Choroid plexus epithelial cell (primary cell): ENCODE results near the gene ALOX5.

Source experiments
- DNase-seq: peaks from one replicate; pipeline ENCODE4 v3.0.0-alpha.2; 2010; ENCODE audit warnings: low read depth
- H3K4me3 ChIP-seq: 2 replicates; pipeline ENCODE4 v1.5.1; 2011; ENCODE audit warnings: low read depth, mild to moderate bottlenecking, control low read depth, low read length, moderate library complexity
- TF ChIP-seq, protein P1 (sequence below): conservative IDR thresholded peaks from 2 replicates; pipeline ENCODE4 v1.5.1; 2011; ENCODE audit warnings: low read depth, mild to moderate bottlenecking, control low read depth, inconsistent platforms, low read length, moderate library complexity

The ALOX5 gene

DNA sequence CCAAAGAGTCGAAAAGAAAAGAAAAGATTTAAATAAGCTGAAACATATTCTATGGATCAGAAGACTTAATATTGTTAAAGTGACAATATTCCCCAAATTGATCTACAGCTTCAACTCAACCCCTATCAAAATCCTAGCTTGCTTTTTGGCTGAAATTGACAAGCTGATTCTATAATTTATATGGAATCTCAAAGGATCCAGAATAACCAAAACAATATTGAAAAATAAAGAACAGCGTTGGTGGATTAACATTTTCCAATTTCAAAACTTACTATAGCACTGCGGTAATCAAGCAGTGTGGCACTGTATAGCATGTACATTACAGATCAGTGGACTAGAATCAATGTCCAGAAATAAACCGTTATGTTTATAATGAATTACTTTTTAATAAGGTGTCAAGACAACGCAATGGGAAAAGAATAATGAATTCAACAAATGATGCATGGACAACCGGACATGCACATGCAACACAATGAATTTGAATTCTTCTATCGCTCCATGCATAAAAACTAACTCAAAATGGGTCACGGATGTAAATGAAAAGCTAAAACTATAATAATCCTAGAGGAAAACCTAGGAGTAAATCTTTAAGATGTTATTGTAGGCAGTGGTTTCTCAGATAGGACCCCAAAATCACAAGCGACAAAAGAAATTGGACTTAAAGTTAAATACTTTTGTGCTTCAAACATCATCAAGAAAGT lies 1.6 kb upstream of the ALOX5 start:
- DNase-seq: no peak
- TF ChIP-seq, protein P1, sequence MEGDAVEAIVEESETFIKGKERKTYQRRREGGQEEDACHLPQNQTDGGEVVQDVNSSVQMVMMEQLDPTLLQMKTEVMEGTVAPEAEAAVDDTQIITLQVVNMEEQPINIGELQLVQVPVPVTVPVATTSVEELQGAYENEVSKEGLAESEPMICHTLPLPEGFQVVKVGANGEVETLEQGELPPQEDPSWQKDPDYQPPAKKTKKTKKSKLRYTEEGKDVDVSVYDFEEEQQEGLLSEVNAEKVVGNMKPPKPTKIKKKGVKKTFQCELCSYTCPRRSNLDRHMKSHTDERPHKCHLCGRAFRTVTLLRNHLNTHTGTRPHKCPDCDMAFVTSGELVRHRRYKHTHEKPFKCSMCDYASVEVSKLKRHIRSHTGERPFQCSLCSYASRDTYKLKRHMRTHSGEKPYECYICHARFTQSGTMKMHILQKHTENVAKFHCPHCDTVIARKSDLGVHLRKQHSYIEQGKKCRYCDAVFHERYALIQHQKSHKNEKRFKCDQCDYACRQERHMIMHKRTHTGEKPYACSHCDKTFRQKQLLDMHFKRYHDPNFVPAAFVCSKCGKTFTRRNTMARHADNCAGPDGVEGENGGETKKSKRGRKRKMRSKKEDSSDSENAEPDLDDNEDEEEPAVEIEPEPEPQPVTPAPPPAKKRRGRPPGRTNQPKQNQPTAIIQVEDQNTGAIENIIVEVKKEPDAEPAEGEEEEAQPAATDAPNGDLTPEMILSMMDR: no peak
- no peak overlapping the region for H3K4me3 ChIP-seq

DNA sequence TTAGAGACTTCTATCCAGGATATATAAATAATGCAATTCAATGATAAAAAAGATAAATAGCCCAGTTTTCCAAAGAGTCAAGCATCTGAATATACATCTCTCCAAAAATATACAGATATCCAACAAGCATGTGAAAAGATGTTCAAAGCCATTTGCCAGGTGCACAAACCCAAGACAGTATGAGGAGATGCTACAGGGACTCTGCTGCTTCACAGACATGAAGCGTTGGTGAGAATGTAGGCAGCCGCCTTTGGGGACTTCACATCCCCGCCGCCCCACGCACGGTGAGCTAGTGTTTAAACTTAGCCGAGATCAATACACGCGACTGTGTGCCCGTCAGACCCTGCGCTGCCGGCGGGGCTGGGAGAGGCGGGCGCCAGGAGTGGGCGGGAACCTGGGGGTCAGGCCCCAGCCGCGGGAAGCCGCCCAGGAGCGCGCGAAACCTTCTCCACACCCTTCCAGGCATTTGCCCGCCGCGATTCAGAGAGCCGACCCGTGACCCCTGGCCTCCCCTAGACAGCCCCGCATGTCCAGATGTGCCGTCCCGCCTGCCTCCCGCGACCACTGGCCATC lies 927 bp upstream of the ALOX5 start:
- H3K4me3 ChIP-seq: no peak overlapping the region
- TF ChIP-seq, protein P1: no peak
- DNase-seq: no peak

- no peak for DNase-seq
- TF ChIP-seq, protein P1: no peak
- H3K4me3 ChIP-seq: peak overlapping the region; percentile 20
These were observed 485 bp downstream of the ALOX5 start for GRCh38 chr10:45374350-45375052.

DNA sequence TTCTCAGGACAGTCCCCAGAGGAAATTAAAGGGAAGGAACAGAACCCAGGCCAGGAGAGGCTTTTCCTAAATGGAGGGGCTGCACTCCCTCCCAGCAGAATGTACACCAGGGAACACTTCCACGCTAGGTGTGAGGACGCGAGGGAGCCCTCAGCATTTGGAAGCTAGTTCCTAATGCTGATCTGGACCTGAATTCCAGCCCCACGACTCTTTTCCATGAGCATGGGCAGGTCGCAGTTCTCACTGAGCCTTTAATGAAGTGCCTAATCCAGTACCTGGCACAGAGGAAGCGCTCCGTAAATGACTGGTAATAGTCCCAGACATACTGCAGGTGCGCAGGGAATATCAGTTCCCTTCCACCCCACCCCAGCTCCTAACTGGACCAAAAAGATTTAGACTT lies 1.1 kb downstream of the ALOX5 start:
- no peak overlapping the region for H3K4me3 ChIP-seq
- no peak for DNase-seq
- TF ChIP-seq, protein P1: no peak

DNA sequence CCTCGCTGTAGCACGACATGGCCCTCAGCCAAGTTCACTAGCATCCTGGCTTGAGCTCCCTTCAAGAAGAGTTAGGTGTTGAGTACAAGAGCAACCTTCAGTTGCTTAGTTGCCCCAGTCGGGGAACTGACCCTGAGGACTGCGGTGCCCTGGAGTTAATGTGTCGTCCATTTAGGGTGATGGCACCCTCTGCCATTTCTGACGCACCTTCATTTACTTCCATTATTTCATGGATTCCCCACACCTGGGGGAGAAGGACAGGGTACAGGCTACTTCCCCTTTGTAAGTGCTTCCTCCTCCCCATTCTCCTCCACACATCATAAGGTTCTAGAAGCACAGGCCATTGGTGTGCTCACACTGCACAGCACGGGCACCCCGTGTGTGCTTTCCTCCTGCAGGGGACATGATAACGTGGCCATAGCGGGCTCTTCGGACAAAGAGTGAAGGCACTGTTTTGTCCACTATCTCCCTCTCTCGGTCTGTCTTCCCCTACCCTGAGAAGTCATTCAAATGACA lies 1.8 kb downstream of the ALOX5 start:
- TF ChIP-seq, protein P1: no peak
- H3K4me3 ChIP-seq: no peak overlapping the region
- DNase-seq: no peak

DNA sequence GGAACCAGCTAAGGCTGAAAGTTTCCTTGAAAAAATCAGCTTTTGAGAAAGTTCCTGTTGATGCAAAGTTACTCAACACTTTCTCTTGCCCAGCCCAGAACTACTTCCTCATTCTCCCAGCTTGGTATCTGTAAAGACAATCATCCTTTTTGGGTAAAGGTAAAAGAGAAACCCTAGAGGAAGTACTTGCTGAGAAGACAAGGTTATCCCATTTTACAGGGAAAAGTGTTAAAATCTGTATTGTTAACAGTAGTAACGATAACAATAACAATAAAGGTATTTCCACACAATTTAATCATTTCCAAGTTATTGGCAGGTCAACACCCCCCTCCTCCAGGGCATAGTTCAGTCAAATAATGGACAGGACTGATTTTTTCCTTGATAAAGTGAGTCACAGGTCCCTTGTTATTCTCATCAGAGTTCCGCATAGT lies 2.4 kb downstream of the ALOX5 start:
- H3K4me3 ChIP-seq: no peak overlapping the region
- no peak for DNase-seq
- TF ChIP-seq, protein P1: no peak
